Fibroblast of lung (primary cell): Measurements from ENCODE around the gene CYP19A1. TPM values are rescaled to one million over a fixed set of nuclear protein-coding genes. Genes with fewer than 3 reads are reported as not detected.
"Not testable (repeated sequence)": the region's sequence is repeated elsewhere in the genome, so short reads cannot be mapped to it uniquely, and the experiment has no call there.

Source experiments
- DNase-seq, 2 donors: peaks; one replicate each; pipeline versions ENCODE4 v3.0.0 to v3.0.0-alpha.2; 2010; ENCODE audit warnings: low read depth in 2 of 2
- H2AFZ ChIP-seq: 2 replicates; pipeline ENCODE4 v1.5.1; 2012; ENCODE audit warnings: low read length, control low read depth, inconsistent platforms
- H3K27ac ChIP-seq: 2 replicates; pipeline ENCODE4 v1.5.1; 2011; ENCODE audit warnings: low read length, control low read depth; ENCODE audit not compliant: insufficient read depth
- H3K27me3 ChIP-seq: 2 replicates; pipeline ENCODE4 v1.5.1; 2011; ENCODE audit warnings: mild to moderate bottlenecking, low read length; ENCODE audit not compliant: control insufficient read depth, insufficient read depth
- H3K36me3 ChIP-seq: 2 replicates; pipeline ENCODE4 v1.5.1; 2011; ENCODE audit warnings: low read length; ENCODE audit not compliant: control insufficient read depth, insufficient read depth
- H3K4me1 ChIP-seq: 2 replicates; pipeline ENCODE4 v1.5.1; 2011; ENCODE audit warnings: low read length; ENCODE audit not compliant: control insufficient read depth, insufficient read depth; ENCODE audit errors: extremely low read depth
- H3K4me2 ChIP-seq: 2 replicates; pipeline ENCODE4 v1.5.1; 2011; ENCODE audit warnings: low read length, control low read depth; ENCODE audit not compliant: insufficient read depth; ENCODE audit errors: extremely low read depth
- H3K4me3 ChIP-seq, 4 experiments: fragments of 200-600 bp in 1 of 4; sonication (generic) in 1 of 4; replicated peaks in 1 of 4; 2 replicates each; pipeline ENCODE4 v1.5.1; 2011 to 2016; ENCODE audit warnings: low read length in 4 of 4, low read depth in 3 of 4, mild to moderate bottlenecking in 3 of 4, control low read depth in 2 of 4, inconsistent platforms in 1 of 4, mixed read lengths in 1 of 4; ENCODE audit not compliant: insufficient read depth in 1 of 4; ENCODE audit errors: control extremely low read depth in 1 of 4
- H3K79me2 ChIP-seq: 2 replicates; pipeline ENCODE4 v1.5.1; 2012; ENCODE audit warnings: mild to moderate bottlenecking, low read length, inconsistent platforms; ENCODE audit not compliant: control insufficient read depth, insufficient read depth
- H3K9ac ChIP-seq: 2 replicates; pipeline ENCODE4 v1.5.1; 2011; ENCODE audit warnings: mild to moderate bottlenecking, low read length, control low read depth; ENCODE audit not compliant: insufficient read depth
- H3K9me3 ChIP-seq: 2 replicates; pipeline ENCODE4 v1.5.1; 2012; ENCODE audit warnings: low read depth, low read length; ENCODE audit not compliant: control insufficient read depth, insufficient read depth
- H4K20me1 ChIP-seq: 2 replicates; pipeline ENCODE4 v1.5.1; 2011; ENCODE audit warnings: low read length; ENCODE audit not compliant: control insufficient read depth, insufficient read depth; ENCODE audit errors: extremely low read depth
- EZH2 ChIP-seq: IDR thresholded peaks from 2 replicates; pipeline ENCODE4 v1.5.1; 2012; ENCODE audit warnings: low read length, control low read depth, mild to moderate bottlenecking; ENCODE audit errors: missing control alignments
- polyA plus RNA-seq, 2 donors: library from polyadenylated mRNA; depleted of rRNA in 1 of 2; stranded (reverse) in 1 of 2; unstranded in 1 of 2; fragments of >200 nt; gene quantifications; 2 replicates each; pipeline ENCODE4 v1.2.1, GENCODE V29; 2011 to 2012; ENCODE audit warnings: missing spikeins in 1 of 2
- total RNA-seq: library from RNA; depleted of rRNA; stranded (reverse); fragments of >200 nt; gene quantifications from 2 replicates; pipeline ENCODE4 v1.2.1, GENCODE V29; 2014
- TF ChIP-seq, protein P1 (sequence below), 2 donors: IDR thresholded peaks in 1 of 2; conservative IDR thresholded peaks in 1 of 2; 1 replicate in 1 of 2; 2 replicates in 1 of 2; pipeline ENCODE4 v1.5.1; 2011 to 2012; ENCODE audit warnings: low read length in 2 of 2, control low read depth in 1 of 2, inconsistent platforms in 1 of 2, low read depth in 1 of 2, mild to moderate bottlenecking in 1 of 2

Gene CYP19A1
- total and polyA plus RNA-seq, 2 donors (not counting 1 experiment from before 2014, with no cell fraction given): 0.16 to 2.3 TPM

DNA sequence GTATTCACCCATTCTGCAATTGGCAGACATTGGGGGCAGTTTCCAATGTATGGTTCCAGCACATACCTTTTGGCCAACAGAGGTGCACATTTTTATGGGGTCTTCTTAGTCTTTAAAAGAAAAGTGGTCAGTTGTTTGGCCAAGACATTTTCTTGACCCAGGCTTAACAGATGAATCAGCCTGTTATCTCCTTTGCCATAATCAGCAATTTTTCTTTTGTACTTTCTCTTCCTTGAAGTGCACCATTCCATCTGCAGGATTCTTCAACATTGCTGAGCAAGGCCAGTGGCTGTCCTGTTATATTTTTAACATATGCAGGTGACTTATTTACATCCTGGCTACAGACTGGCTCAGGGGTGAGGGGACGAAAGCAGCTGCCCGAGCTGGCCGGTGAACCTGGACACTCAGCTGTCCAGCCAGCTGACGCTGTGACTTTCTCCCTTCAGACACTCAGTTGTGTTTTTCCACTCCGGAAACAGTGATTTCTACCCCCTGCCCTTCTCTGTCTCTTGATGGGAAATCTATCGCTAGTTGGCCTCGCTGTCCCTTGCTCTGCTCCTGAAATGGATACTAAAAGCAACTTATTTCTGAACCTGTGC, 147.2 kb downstream of the CYP19A1 start:
- no peaks in the 10 kb centered on the region for H3K9me3 ChIP-seq
- DNase-seq: no peak
- no peak overlapping the region for H3K9ac ChIP-seq
- H3K27ac ChIP-seq: no peak overlapping the region
- H3K79me2 ChIP-seq: no peaks in the 10 kb centered on the region
- H3K4me1 ChIP-seq: no peaks in the 10 kb centered on the region
- no peak overlapping the region for H3K4me2 ChIP-seq
- no peaks in the 10 kb centered on the region for H3K36me3 ChIP-seq
- no peak overlapping the region for H2AFZ ChIP-seq
- TF ChIP-seq, protein P1, sequence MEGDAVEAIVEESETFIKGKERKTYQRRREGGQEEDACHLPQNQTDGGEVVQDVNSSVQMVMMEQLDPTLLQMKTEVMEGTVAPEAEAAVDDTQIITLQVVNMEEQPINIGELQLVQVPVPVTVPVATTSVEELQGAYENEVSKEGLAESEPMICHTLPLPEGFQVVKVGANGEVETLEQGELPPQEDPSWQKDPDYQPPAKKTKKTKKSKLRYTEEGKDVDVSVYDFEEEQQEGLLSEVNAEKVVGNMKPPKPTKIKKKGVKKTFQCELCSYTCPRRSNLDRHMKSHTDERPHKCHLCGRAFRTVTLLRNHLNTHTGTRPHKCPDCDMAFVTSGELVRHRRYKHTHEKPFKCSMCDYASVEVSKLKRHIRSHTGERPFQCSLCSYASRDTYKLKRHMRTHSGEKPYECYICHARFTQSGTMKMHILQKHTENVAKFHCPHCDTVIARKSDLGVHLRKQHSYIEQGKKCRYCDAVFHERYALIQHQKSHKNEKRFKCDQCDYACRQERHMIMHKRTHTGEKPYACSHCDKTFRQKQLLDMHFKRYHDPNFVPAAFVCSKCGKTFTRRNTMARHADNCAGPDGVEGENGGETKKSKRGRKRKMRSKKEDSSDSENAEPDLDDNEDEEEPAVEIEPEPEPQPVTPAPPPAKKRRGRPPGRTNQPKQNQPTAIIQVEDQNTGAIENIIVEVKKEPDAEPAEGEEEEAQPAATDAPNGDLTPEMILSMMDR (conservative IDR thresholded peaks at IDR 0.05 in 1 of 2, IDR thresholded peaks at IDR 0.05 in 1 of 2; ENCODE audit: low read depth in 1 of 2, low read length in 2 of 2): no peak
- no peak for TF ChIP-seq EZH2
- H3K27me3 ChIP-seq: no peaks in the 10 kb centered on the region
- H3K4me3 ChIP-seq: no peak overlapping the region
- H4K20me1 ChIP-seq: no peaks in the 10 kb centered on the region

DNA sequence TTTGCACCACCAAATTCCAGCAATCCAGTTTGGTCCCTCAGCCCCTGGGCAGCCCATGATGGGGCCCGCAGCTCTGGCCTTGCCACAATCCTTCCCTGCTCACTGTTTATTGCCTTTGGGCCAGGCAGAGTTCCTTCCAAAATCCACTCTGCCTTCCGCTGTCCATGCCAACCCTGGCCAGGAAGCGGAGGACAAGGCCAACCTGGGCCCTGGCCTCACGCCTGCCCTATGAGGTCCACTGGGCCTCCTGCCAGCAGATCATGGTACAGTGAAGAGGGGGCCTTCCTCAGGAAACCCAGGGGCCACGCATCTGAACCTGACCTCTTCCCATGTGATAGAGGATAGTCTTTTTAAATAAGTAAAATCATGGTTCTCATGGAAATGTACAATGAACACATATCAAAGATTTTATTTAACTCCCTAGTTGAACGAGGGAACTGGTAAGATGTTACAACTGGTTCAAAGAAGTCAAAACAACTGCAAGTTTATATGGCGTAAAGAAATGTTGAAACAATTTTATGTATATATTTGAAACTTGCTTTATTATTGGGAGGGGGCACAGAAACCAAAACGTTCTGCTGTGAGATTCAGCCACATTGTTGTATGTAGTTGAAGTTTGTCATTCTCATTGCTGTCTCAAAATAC, 147.8 kb downstream of the CYP19A1 start:
- DNase-seq: no peak
- H4K20me1 ChIP-seq: no peaks in the 10 kb centered on the region
- H3K36me3 ChIP-seq: no peaks in the 10 kb centered on the region
- H2AFZ ChIP-seq: no peak overlapping the region
- TF ChIP-seq, protein P1 (conservative IDR thresholded peaks at IDR 0.05 in 1 of 2, IDR thresholded peaks at IDR 0.05 in 1 of 2; ENCODE audit: low read depth in 1 of 2, low read length in 2 of 2): no peak
- no peak for TF ChIP-seq EZH2
- H3K79me2 ChIP-seq: no peaks in the 10 kb centered on the region
- no peaks in the 10 kb centered on the region for H3K9me3 ChIP-seq
- no peak overlapping the region for H3K9ac ChIP-seq
- H3K27ac ChIP-seq: no peak overlapping the region
- H3K27me3 ChIP-seq: peaks cover 4% of the 10 kb centered on the region
- no peaks in the 10 kb centered on the region for H3K4me1 ChIP-seq
- H3K4me2 ChIP-seq: no peak overlapping the region
- H3K4me3 ChIP-seq: no peak overlapping the region

DNA sequence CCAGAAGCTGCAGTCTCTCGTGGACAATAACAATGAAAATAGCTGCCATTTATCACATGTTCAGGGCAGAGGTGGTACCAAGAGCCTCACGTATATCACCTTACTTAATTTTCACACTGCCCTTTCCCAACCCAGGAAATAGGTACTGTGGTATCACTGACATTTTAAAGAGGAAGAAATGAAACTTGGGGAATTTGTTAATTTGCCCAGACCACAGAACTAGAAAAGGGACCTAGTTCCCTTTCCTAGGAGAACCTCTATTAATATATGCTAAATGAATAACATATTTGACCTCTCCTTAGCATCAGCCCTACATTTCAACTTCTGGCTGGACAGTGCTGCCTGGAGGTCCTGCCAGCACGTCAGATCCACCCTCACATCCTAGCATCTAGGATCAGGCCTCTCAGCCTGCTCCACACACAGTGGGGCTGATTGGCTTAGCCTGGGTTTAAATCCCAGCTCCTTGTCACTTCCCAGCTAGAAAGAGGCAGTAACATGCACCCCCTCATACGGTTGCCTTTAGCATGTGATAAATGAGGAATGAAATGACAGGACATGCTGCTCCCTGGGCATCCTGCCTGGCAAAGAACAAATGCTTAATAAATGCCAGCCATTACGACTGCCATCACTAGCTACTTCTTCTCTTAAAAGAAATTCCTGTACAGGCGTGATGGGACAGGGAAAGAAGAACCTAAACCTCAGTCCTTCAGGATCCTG, 148.6 kb downstream of the CYP19A1 start:
- no peaks in the 10 kb centered on the region for H3K79me2 ChIP-seq
- no peak overlapping the region for H3K4me2 ChIP-seq
- no peaks in the 10 kb centered on the region for H3K9me3 ChIP-seq
- no peak overlapping the region for H3K27ac ChIP-seq
- TF ChIP-seq EZH2: no peak
- TF ChIP-seq, protein P1 (conservative IDR thresholded peaks at IDR 0.05 in 1 of 2, IDR thresholded peaks at IDR 0.05 in 1 of 2; ENCODE audit: low read depth in 1 of 2, low read length in 2 of 2): no peak
- no peak overlapping the region for H3K4me3 ChIP-seq
- DNase-seq: no peak
- no peak overlapping the region for H2AFZ ChIP-seq
- H3K9ac ChIP-seq: no peak overlapping the region
- no peaks in the 10 kb centered on the region for H4K20me1 ChIP-seq
- H3K36me3 ChIP-seq: no peaks in the 10 kb centered on the region
- peaks cover 6% of the 10 kb centered on the region for H3K27me3 ChIP-seq
- no peaks in the 10 kb centered on the region for H3K4me1 ChIP-seq

DNA sequence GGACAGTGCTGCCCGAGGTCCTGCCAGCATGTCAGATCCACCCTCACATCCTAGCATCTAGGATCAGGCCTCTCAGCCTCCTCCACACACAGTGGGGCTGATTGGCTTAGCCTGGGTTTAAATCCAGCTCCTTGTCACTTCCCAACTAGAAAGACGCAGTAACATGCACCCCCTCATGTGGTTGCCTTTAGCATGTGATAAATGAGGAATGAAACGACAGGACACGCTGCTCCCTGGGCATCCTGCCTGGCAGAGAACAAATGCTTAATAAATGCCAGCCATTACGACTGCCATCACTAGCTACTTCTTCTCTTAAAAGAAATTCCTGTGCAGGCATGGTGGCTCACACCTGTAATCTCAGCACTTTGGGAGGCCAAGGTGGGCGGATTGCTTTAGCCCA, 149.6 kb downstream of the CYP19A1 start:
- not testable (repeated sequence) for H3K9me3 ChIP-seq, H3K4me3 ChIP-seq, H3K4me2 ChIP-seq, H3K27ac ChIP-seq, H3K9ac ChIP-seq, H3K27me3 ChIP-seq, H4K20me1 ChIP-seq, DNase-seq, H2AFZ ChIP-seq, H3K79me2 ChIP-seq, H3K4me1 ChIP-seq, H3K36me3 ChIP-seq
